Measurements from ENCODE around the gene PIK3R1. TPM values are rescaled to one million over a fixed set of nuclear protein-coding genes. Genes with fewer than 3 reads are reported as not detected.

PIK3R1 gene
- total RNA-seq, 2 donors from 2014 or later, result 29.8 to 30.2 TPM

- H3K27ac Mint-ChIP-seq, result no peak overlapping the region
Observed at GRCh38 chr5:68290847-68291246, 75.3 kb downstream of the PIK3R1 start.

GRCh38 chr5:68292316-68292715 is 76.8 kb downstream of the PIK3R1 start:
- Mint-ChIP-seq H3K36me3 (ENCODE audit: low read depth) (peaks cover 36% of the 10 kb centered on the region), H3K27me3 (ENCODE audit: insufficient read depth) (no peaks in the 10 kb centered on the region), H3K9me3 (no peaks in the 10 kb centered on the region), H3K4me3 (no peak overlapping the region), H3K27ac (no peak overlapping the region), H3K4me1 (peaks cover 25% of the 10 kb centered on the region)
- WGBS, 2 experiments (ENCODE audit: insufficient coverage in 1 of 2, insufficient read length in 1 of 2), result 92 to 94% methylated on average over 3 of the region's 3 CpGs
- Histone ChIP-seq H3K27ac (ENCODE audit: low read depth, low read length) (no peak overlapping the region), H3K9ac (ENCODE audit: extremely low read depth, low read length, poor library complexity, severe bottlenecking) (no peak overlapping the region), H3K4me3 (ENCODE audit: low read length) (no peak overlapping the region), H3K9me3 (ENCODE audit: control insufficient read depth, low read length) (no peaks in the 10 kb centered on the region), H3K36me3 (ENCODE audit: control insufficient read depth, insufficient read depth, low read length) (peaks cover 53% of the 10 kb centered on the region), H3K27me3 (ENCODE audit: control insufficient read depth, insufficient read depth, low read length, poor library complexity, severe bottlenecking) (no peaks in the 10 kb centered on the region), H3K4me1 (ENCODE audit: control insufficient read depth, insufficient read depth, low read length) (peaks cover 10% of the 10 kb centered on the region)
- no peak for TF ChIP-seq CTCF (conservative IDR thresholded peaks at IDR 0.05)
- no peak for DNase-seq

More at GRCh38 chr5:68290847-68291246, 75.3 kb downstream of the PIK3R1 start:
- no peaks in the 10 kb centered on the region for H3K27me3 ChIP-seq (ENCODE audit: control insufficient read depth, insufficient read depth, low read length, poor library complexity, severe bottlenecking)
- no peak overlapping the region for H3K9ac ChIP-seq (ENCODE audit: extremely low read depth, low read length, poor library complexity, severe bottlenecking)
- Mint-ChIP-seq H3K4me1 (peaks cover 36% of the 10 kb centered on the region), H3K4me3 (no peak overlapping the region), H3K9me3 (no peaks in the 10 kb centered on the region), H3K36me3 (ENCODE audit: low read depth) (peaks cover 25% of the 10 kb centered on the region), H3K27me3 (ENCODE audit: insufficient read depth) (no peaks in the 10 kb centered on the region)
- peaks cover 38% of the 10 kb centered on the region for H3K36me3 ChIP-seq (ENCODE audit: control insufficient read depth, insufficient read depth, low read length)
- whole genome bisulfite sequencing, 2 experiments (ENCODE audit: insufficient coverage in 1 of 2, insufficient read length in 1 of 2), result 90 to 95% methylated on average over 3 of the region's 3 CpGs
- no peaks in the 10 kb centered on the region for H3K9me3 ChIP-seq (ENCODE audit: control insufficient read depth, low read length)
- H3K4me3 ChIP-seq (ENCODE audit: low read length), result no peak overlapping the region
- DNase-seq, result no peak
- no peak overlapping the region for H3K27ac ChIP-seq (ENCODE audit: low read depth, low read length)
- TF ChIP-seq CTCF (conservative IDR thresholded peaks at IDR 0.05), result no peak
- peaks cover 12% of the 10 kb centered on the region for H3K4me1 ChIP-seq (ENCODE audit: control insufficient read depth, insufficient read depth, low read length)

GRCh38 chr5:68295772-68296171 is 80.2 kb downstream of the PIK3R1 start:
- H3K4me1 ChIP-seq (ENCODE audit: control insufficient read depth, insufficient read depth, low read length), result no peaks in the 10 kb centered on the region
- H3K9ac ChIP-seq (ENCODE audit: extremely low read depth, low read length, poor library complexity, severe bottlenecking), result no peak overlapping the region
- no peak overlapping the region for H3K27ac ChIP-seq (ENCODE audit: low read depth, low read length)
- no peaks in the 10 kb centered on the region for H3K9me3 ChIP-seq (ENCODE audit: control insufficient read depth, low read length)
- H3K9me3 Mint-ChIP-seq, result no peaks in the 10 kb centered on the region
- peaks cover 87% of the 10 kb centered on the region for H3K36me3 ChIP-seq (ENCODE audit: control insufficient read depth, insufficient read depth, low read length)
- 96 to 100% methylated on average over 1 to 3 of the region's 3 CpGs for WGBS, 2 experiments (ENCODE audit: insufficient coverage in 1 of 2, insufficient read length in 1 of 2)
- H3K36me3 Mint-ChIP-seq (ENCODE audit: low read depth), result peaks cover 53% of the 10 kb centered on the region
- no peaks in the 10 kb centered on the region for H3K27me3 ChIP-seq (ENCODE audit: control insufficient read depth, insufficient read depth, low read length, poor library complexity, severe bottlenecking)
- H3K27me3 Mint-ChIP-seq (ENCODE audit: insufficient read depth), result no peaks in the 10 kb centered on the region
- DNase-seq, result no peak
- H3K4me1 Mint-ChIP-seq, result peaks cover 2% of the 10 kb centered on the region
- no peak overlapping the region for H3K27ac Mint-ChIP-seq
- TF ChIP-seq CTCF (conservative IDR thresholded peaks at IDR 0.05), result no peak
- H3K4me3 ChIP-seq (ENCODE audit: low read length), result no peak overlapping the region
- H3K4me3 Mint-ChIP-seq, result no peak overlapping the region
